Mesothelial cell of epicardium (in vitro differentiated cells): ENCODE measurements around the gene MYO1D. TPM values are rescaled to one million over a fixed set of nuclear protein-coding genes. Genes with fewer than 3 reads are reported as not detected.

ENCODE experiments used
- DNase-seq, 2 experiments: peaks; one replicate each; pipeline ENCODE4 v3.0.0; 2021; ENCODE audit warnings: low spot score in 2 of 2; ENCODE audit not compliant: unreplicated experiment in 2 of 2
- H3K27ac Mint-ChIP-seq: 2 replicates; pipeline ENCODE4 v1.8.0; 2021; ENCODE audit warnings: mixed read lengths
- H3K27me3 Mint-ChIP-seq: 2 replicates; pipeline ENCODE4 v1.8.0; 2021; ENCODE audit warnings: low read depth, mixed read lengths
- H3K36me3 Mint-ChIP-seq: 2 replicates; pipeline ENCODE4 v1.8.0; 2021; ENCODE audit warnings: mixed read lengths
- H3K4me1 Mint-ChIP-seq: 2 replicates; pipeline ENCODE4 v1.8.0; 2021; ENCODE audit warnings: mixed read lengths
- H3K4me3 Mint-ChIP-seq: 2 replicates; pipeline ENCODE4 v1.8.0; 2021; ENCODE audit warnings: mild to moderate bottlenecking, moderate library complexity, mixed read lengths
- H3K9me3 Mint-ChIP-seq: 2 replicates; pipeline ENCODE4 v1.8.0; 2021; ENCODE audit warnings: mixed read lengths
- total RNA-seq: library from RNA; stranded (reverse); gene quantifications from 3 replicates; pipeline ENCODE4 v1.2.1, GENCODE V29; 2021
- TF ChIP-seq, protein P1 (sequence below): fragments of 200-600 bp; sonication (generic); IDR thresholded peaks from one replicate; pipeline ENCODE4 v1.5.0; 2021; ENCODE audit warnings: antibody characterized with exemption; ENCODE audit not compliant: unreplicated experiment

The MYO1D gene
- total RNA-seq, 1 donor from 2014 or later: 48.6 TPM

DNA sequence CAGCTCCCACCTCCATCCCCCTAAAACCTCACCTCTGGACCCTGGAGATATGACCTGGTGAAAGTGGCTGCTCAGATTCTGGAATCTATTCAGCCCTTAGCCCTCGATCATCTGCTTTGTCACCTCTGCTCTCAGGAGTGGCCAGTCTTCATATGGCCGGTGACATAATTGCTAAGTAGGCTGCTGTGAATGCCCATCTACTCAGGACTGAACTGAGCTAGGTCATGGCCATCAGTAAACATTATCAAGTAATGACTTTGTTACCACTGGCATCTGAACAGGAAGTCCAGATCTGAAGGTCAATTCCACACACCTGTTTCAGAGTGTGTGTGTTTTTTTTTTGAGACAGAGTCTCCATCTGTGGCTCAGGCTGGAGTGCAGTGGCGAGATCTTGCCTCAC lies 311.5 kb downstream of the MYO1D start:
- Mint-ChIP-seq H3K27ac (no peak overlapping the region), H3K27me3 (no peaks in the 10 kb centered on the region), H3K4me3 (no peak overlapping the region), H3K36me3 (peaks cover 12% of the 10 kb centered on the region), H3K4me1 (no peaks in the 10 kb centered on the region), H3K9me3 (no peaks in the 10 kb centered on the region)
- TF ChIP-seq, protein P1, sequence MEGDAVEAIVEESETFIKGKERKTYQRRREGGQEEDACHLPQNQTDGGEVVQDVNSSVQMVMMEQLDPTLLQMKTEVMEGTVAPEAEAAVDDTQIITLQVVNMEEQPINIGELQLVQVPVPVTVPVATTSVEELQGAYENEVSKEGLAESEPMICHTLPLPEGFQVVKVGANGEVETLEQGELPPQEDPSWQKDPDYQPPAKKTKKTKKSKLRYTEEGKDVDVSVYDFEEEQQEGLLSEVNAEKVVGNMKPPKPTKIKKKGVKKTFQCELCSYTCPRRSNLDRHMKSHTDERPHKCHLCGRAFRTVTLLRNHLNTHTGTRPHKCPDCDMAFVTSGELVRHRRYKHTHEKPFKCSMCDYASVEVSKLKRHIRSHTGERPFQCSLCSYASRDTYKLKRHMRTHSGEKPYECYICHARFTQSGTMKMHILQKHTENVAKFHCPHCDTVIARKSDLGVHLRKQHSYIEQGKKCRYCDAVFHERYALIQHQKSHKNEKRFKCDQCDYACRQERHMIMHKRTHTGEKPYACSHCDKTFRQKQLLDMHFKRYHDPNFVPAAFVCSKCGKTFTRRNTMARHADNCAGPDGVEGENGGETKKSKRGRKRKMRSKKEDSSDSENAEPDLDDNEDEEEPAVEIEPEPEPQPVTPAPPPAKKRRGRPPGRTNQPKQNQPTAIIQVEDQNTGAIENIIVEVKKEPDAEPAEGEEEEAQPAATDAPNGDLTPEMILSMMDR: no peak
- DNase-seq: no peak

DNA sequence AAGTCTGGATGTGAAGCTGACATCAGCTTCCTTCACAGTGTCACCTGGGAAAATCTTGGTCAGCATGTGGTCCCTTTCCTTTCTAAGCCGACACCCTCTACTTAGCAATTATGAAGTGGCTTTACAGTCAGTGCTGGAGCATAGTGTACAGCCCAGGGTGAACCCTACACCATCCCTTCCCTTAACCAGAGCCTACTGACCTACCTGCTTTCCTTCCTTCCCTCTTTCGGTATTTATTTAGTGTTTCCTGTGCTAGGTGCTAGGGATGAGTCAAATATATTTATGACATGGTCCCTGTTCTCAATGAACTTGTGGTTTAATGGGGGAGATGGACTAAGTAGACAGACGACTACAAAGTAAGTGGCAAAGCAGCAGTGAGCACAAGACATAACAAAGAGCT lies 312.6 kb downstream of the MYO1D start:
- no peak overlapping the region for H3K4me3 Mint-ChIP-seq
- H3K36me3 Mint-ChIP-seq: peaks cover 12% of the 10 kb centered on the region
- H3K4me1 Mint-ChIP-seq: no peaks in the 10 kb centered on the region
- TF ChIP-seq, protein P1: no peak
- no peak for DNase-seq
- H3K27me3 Mint-ChIP-seq: no peaks in the 10 kb centered on the region
- H3K9me3 Mint-ChIP-seq: no peaks in the 10 kb centered on the region
- H3K27ac Mint-ChIP-seq: no peak overlapping the region

DNA sequence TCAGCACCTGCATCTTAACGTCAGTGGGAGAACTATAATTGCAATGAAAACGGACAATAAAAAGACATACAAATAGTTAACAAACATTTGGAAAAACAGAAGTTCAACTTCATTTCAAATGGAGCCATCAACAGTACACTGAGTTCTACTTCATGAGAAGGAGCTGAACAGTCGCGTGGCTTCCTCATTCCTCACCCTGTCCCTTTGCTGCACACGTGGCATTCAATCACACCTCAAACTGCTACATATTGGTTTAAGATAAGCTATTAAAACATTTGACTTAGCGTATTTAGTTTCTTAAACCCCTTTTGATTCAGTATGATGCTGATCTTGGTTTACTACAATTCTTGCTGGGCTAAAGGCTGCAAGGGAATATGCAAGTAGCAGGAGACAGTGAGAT lies 313.3 kb downstream of the MYO1D start:
- Mint-ChIP-seq H3K4me3 (no peak overlapping the region), H3K27ac (no peak overlapping the region), H3K9me3 (no peaks in the 10 kb centered on the region), H3K27me3 (no peaks in the 10 kb centered on the region), H3K4me1 (peaks cover 1% of the 10 kb centered on the region), H3K36me3 (peaks cover 12% of the 10 kb centered on the region)
- TF ChIP-seq, protein P1: no peak
- no peak for DNase-seq

DNA sequence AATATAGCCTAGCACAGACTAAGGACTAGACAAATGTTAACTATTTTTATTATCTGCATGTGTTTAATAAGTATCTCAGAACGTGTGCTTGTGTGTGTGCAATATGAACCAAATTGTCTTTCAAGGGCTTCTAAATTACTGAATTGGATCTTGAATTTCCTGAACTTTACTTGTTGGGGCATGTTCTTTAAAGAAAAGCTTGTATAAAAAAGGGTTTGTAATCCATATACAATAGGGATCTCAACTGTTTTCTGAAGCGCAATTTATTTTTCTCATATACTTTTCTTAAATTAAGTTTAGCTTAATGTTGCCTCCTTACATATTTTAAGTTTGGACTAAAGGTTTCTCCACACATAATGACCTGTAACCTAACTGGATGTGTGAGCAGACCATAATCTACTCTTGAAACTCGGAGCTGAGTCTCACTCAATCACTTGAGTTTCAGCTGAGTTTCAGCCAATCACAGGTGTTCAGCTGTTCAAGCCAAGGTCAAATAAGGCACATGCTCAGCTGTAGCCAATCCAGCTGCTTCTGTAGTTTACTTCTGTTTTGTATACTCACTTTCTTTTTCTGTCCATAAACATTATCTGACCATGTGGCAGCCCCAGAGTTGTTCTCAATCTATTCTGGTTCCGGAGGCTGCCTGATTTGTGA lies 317.8 kb downstream of the MYO1D start:
- H3K36me3 Mint-ChIP-seq: no peaks in the 10 kb centered on the region
- TF ChIP-seq, protein P1: no peak
- H3K9me3 Mint-ChIP-seq: no peaks in the 10 kb centered on the region
- H3K27ac Mint-ChIP-seq: no peak overlapping the region
- no peak for DNase-seq
- peaks cover 1% of the 10 kb centered on the region for H3K4me1 Mint-ChIP-seq
- H3K27me3 Mint-ChIP-seq: no peaks in the 10 kb centered on the region
- no peak overlapping the region for H3K4me3 Mint-ChIP-seq

DNA sequence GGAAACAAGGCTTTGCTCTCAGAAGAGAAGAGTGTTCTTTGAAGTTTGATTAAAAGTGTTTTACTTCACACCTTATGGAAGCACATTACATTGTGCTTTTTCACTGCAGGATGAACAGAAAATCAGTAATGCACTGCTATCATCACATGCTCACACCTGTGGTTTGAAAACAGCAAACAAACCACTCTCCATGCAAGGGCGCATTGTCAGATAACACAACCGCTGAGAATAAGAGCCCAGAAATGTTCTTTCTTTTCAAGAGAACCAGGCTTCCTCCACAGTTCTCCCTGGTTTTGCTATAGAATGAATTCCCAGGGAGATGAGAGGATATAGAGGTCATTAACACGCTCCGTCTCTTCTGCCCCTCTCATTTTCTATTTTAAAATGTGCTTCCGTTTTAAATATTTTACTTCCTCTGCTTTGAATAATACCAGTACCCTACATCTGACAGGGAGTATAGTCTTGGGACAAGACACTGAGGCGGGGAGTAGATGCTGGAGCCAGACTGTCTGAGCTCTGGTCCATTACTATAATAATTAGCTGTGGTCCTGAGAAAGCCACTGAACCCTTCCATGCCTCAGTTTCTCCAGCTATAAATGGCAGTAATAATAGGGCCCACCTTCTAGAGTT lies 318.5 kb downstream of the MYO1D start:
- Mint-ChIP-seq H3K4me1 (peaks cover 1% of the 10 kb centered on the region), H3K4me3 (no peak overlapping the region), H3K36me3 (no peaks in the 10 kb centered on the region), H3K27ac (no peak overlapping the region), H3K9me3 (no peaks in the 10 kb centered on the region), H3K27me3 (no peaks in the 10 kb centered on the region)
- no peak for DNase-seq
- TF ChIP-seq, protein P1: no peak
